Activated CD4-positive, alpha-beta memory T cell treated with anti-CD3 and anti-CD28 coated beads, Interleukin-2, amount 10 ng/mL, durations not matched to agents 7 days and 5 days (primary cell): Measurements from ENCODE around the gene KRT76. TPM values are rescaled to one million over a fixed set of nuclear protein-coding genes. Genes with fewer than 3 reads are reported as not detected.
"Not testable (repeated sequence)": the region's sequence is repeated elsewhere in the genome, so short reads cannot be mapped to it uniquely, and the experiment has no call there.

ENCODE experiments used
- CTCF ChIA-PET: fragments of 350-600 bp; sonication (Branson Sonifier 250); formaldehyde crosslinking; loops from one replicate; lab custom pipeline; 2021; ENCODE audit warnings: antibody characterized with exemption, inconsistent platforms; lab: Charles Lee
- POLR2A ChIA-PET: fragments of 350-600 bp; sonication (Branson Sonifier 250); formaldehyde crosslinking; loops from one replicate; lab custom pipeline; 2021; ENCODE audit warnings: antibody characterized with exemption; lab: Charles Lee
- DNase-seq: peaks from one replicate; pipeline ENCODE4 v3.0.0-alpha.2; 2020
- H3K27ac Mint-ChIP-seq: one replicate; pipeline ENCODE4 v1.8.0; 2021; ENCODE audit warnings: mild to moderate bottlenecking, mixed read lengths
- H3K27me3 Mint-ChIP-seq: one replicate; pipeline ENCODE4 v1.8.0; 2021; ENCODE audit warnings: mixed read lengths
- H3K36me3 Mint-ChIP-seq: one replicate; pipeline ENCODE4 v1.8.0; 2021; ENCODE audit warnings: low read depth, mixed read lengths
- H3K4me1 Mint-ChIP-seq: one replicate; pipeline ENCODE4 v1.8.0; 2021; ENCODE audit warnings: mixed read lengths
- H3K4me3 Mint-ChIP-seq: one replicate; pipeline ENCODE4 v1.8.0; 2021; ENCODE audit warnings: mild to moderate bottlenecking, mixed read lengths
- H3K9me3 Mint-ChIP-seq: one replicate; pipeline ENCODE4 v1.8.0; 2021; ENCODE audit warnings: mixed read lengths
- total RNA-seq, 2 experiments: library from RNA; stranded (reverse); gene quantifications; one replicate each; pipeline ENCODE4 v1.2.3, GENCODE V29; 2021

KRT76 gene
- total RNA-seq, 2 experiments from 2014 or later = not detected

DNA sequence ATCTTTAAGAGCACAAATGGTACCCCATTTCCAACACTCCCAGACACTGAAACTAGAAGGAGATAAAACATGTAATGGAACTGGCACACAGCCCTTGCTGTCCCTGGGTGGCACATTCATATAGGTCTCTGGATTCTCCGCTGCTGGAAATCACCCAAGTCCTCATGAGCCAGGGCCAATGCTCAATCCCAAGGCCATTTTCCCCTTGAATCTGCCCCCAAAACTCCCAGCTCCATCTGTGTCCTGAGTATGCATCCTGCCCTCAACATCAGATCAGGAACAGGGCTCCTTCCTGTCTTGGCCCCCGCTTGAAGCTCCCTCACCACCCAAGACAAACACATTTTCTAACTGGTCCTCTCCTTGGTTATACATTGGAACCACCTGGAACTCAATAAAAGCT, 24.6 kb downstream of the KRT76 start:
- peaks cover 4% of the 10 kb centered on the region for H3K4me1 Mint-ChIP-seq
- no peak for DNase-seq
- H3K9me3 Mint-ChIP-seq = no peaks in the 10 kb centered on the region
- ChIA-PET POLR2A (no interaction called here), CTCF (no interaction called here)
- H3K27me3 Mint-ChIP-seq = peaks cover 11% of the 10 kb centered on the region
- no peak overlapping the region for H3K27ac Mint-ChIP-seq
- H3K36me3 Mint-ChIP-seq = no peaks in the 10 kb centered on the region
- no peak overlapping the region for H3K4me3 Mint-ChIP-seq

DNA sequence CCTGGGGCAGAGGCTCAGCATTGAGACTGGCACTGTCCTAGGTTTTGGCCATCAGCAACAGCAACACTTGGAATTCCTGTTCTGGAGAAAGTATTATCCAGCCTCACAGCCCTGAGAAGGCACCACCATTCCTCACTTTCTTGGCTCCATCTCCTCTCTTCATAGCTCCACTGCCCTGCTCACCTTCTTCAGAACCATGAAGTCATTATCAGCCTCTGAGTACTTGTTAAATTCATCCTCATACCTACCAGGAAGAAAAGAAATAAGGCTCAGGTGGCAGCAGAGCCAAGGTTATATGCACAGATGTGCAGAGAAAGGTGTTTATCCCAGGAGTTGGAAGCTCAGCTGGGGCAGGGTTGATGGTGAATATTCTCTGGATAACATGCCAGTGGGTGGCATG, 25.4 kb downstream of the KRT76 start:
- Mint-ChIP-seq H3K27ac (no peak overlapping the region), H3K9me3 (no peaks in the 10 kb centered on the region), H3K4me1 (peaks cover 4% of the 10 kb centered on the region), H3K4me3 (no peak overlapping the region), H3K27me3 (peaks cover 11% of the 10 kb centered on the region), H3K36me3 (no peaks in the 10 kb centered on the region)
- CTCF ChIA-PET = no interaction called here
- POLR2A ChIA-PET = no interaction called here
- DNase-seq = no peak

DNA sequence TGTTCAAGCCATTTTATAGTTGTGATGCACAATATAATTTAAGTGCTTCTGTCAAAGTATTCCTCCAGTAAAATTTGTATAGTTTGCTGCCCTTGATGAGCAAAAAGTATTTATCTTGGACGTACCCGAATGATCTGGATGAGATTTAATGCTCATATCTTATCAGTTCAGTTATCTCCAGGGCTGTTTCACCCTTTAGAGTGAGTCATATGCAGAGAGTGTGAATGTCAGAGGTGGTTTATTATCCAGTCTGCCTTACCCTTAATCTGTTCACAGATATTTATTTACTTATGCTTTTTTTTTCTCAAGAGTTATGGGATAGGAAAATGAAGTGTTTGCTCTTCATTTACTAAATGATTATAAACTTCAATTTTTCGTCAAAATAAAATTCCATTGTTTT, 26.6 kb downstream of the KRT76 start:
- DNase-seq, POLR2A ChIA-PET, H3K27ac Mint-ChIP-seq, H3K36me3 Mint-ChIP-seq, H3K4me3 Mint-ChIP-seq, CTCF ChIA-PET, H3K9me3 Mint-ChIP-seq, H3K4me1 Mint-ChIP-seq: not testable (repeated sequence)
- H3K27me3 Mint-ChIP-seq = peaks cover 11% of the 10 kb centered on the region

DNA sequence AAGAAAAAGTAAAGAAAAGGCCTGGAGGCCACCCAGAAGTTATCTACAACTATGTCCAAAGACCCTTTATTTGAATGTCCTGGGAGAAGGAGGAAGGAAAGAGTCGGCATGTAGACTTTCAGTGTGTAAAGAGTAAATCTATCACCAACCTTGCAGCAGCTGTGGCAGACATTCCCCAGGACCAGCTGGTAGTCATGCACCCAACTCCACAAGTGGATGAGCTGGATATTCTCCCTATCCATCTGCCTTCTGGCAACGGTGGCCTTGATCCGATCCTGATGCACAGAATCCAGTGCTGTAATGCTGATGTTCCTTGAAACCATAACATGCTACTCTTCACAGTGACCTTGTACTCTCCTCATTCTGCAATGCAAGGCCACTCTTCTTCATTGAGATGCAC, 27.3 kb downstream of the KRT76 start:
- no peaks in the 10 kb centered on the region for H3K36me3 Mint-ChIP-seq
- DNase-seq = no peak
- no peak overlapping the region for H3K27ac Mint-ChIP-seq
- no peaks in the 10 kb centered on the region for H3K9me3 Mint-ChIP-seq
- peaks cover 11% of the 10 kb centered on the region for H3K27me3 Mint-ChIP-seq
- peaks cover 4% of the 10 kb centered on the region for H3K4me1 Mint-ChIP-seq
- ChIA-PET CTCF (no interaction called here), POLR2A (no interaction called here)
- no peak overlapping the region for H3K4me3 Mint-ChIP-seq

DNA sequence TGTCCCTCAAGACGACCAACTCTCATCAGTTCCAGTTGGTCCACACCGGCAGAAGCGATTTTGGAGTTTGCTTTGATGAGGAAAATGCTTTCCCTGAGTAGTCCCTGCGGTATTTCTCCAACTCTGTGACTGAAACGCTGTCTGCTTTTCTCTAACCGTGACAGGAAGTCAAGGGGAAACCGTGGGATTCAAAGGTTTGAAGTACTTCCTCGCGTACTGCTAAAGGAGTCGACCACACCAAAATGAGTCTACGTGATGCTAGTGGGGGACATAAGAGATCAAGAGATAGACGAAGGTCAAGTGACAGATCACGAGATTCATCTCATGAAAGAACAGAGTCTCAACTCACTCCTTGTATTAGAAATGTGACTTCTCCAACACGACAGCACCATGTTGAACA, 28.6 kb downstream of the KRT76 start:
- DNase-seq = no peak
- Mint-ChIP-seq H3K4me3 (no peak overlapping the region), H3K4me1 (peaks cover 4% of the 10 kb centered on the region), H3K27me3 (peaks cover 11% of the 10 kb centered on the region), H3K9me3 (no peaks in the 10 kb centered on the region), H3K27ac (no peak overlapping the region), H3K36me3 (no peaks in the 10 kb centered on the region)
- CTCF ChIA-PET = no interaction called here
- POLR2A ChIA-PET = no interaction called here

DNA sequence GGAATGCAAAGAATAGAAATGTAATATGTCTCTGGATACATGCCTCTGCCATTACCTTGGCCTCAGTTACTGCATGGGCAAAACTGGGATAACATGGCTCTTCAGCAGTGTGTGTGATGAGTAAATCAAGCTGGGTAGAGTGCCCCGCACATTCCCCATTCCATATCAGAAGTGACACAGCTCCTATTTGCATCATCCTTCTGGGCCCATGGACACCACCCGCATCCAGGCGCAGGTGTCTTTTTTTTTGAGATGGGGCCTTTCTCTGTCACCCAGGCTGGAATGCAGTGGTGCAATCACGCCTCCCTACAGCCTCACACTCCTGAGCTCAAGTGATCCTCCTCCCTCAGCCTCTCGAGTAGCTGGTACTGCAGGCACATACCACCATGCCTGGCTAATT, 31.6 kb downstream of the KRT76 start:
- Mint-ChIP-seq H3K27me3 (peaks cover 14% of the 10 kb centered on the region), H3K27ac (no peak overlapping the region), H3K36me3 (no peaks in the 10 kb centered on the region), H3K4me3 (no peak overlapping the region), H3K4me1 (peaks cover 2% of the 10 kb centered on the region), H3K9me3 (no peaks in the 10 kb centered on the region)
- no peak for DNase-seq
- CTCF ChIA-PET = interaction anchor here (1.3 kb wide), 1 partner anchor 125 kb away, joined by 3 read pairs; no protein-coding TSS in a partner anchor
- POLR2A ChIA-PET = no interaction called here

DNA sequence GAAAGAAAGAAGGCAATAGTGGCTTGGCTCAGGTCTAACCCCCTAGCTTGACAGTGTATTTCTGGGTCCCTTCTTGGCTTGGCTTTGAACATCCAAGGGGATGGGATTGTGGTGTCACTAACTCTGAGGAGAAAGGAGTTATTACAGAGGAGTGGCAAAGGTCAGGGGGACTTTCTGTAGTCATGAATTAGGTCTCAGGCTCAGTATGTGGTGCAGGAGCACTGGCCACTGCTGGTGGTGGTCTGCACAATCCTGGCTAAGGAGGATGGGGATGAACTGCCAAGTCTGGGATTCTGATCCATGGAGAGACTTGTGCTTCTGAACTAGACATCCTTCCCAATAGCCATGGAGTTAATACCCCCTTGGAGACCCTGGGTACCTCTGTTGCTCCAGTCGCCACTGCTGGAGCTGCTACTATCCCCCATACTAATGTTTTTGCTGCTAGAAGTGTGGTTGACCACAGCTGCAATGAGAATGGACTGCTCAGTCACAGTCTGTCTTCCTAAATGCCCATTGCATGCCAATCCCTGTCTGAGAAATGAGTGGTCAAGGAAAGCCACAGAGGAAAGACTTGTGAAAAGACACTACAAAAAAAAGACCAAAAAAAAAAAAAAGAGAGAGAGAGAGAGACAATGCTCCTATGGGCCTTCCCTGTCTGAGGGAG, 32.5 kb downstream of the KRT76 start:
- H3K27ac Mint-ChIP-seq = no peak overlapping the region
- no peak overlapping the region for H3K4me3 Mint-ChIP-seq
- ChIA-PET POLR2A (no interaction called here), CTCF (no interaction called here)
- H3K36me3 Mint-ChIP-seq = no peaks in the 10 kb centered on the region
- H3K27me3 Mint-ChIP-seq = peaks cover 10% of the 10 kb centered on the region
- no peaks in the 10 kb centered on the region for H3K4me1 Mint-ChIP-seq
- H3K9me3 Mint-ChIP-seq = no peaks in the 10 kb centered on the region
- DNase-seq = no peak

DNA sequence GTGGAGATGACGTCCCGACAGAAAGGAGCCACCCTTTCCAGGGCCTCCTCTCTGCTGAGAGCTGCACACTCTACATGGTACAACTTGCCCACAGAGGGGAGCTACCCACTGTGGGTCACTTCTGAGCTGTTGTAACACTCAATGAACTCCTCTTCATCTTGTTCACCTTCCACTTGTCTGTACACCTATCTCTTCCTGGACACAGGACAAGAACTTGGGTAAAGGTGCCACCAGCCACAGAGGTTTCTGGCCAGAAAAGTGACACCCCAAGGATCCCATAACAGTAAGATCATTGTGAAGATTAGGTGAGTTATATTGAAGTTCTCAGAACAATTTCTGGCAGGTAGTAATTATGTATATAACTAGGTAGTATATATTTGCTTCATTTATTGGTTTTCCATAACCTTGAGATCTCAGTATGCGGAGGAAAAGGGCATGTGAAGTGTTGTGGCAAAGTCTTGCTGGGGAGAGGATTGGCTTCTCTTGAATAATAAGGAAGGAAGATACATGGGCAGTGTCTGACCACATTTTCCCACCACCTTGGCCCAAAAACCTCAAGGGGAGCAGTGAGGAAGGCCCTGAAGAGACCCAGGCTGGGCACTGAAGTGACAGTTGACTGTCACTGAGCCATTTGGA, 34.2 kb downstream of the KRT76 start:
- no peak overlapping the region for H3K4me3 Mint-ChIP-seq
- H3K4me1 Mint-ChIP-seq = no peaks in the 10 kb centered on the region
- ChIA-PET POLR2A (no interaction called here), CTCF (interaction anchor here (0.6 kb wide), 1 partner anchor 163 kb away, joined by 5 read pairs; no protein-coding TSS in a partner anchor)
- H3K27ac Mint-ChIP-seq = no peak overlapping the region
- no peaks in the 10 kb centered on the region for H3K36me3 Mint-ChIP-seq
- H3K9me3 Mint-ChIP-seq = no peaks in the 10 kb centered on the region
- peaks cover 4% of the 10 kb centered on the region for H3K27me3 Mint-ChIP-seq
- no peak for DNase-seq

DNA sequence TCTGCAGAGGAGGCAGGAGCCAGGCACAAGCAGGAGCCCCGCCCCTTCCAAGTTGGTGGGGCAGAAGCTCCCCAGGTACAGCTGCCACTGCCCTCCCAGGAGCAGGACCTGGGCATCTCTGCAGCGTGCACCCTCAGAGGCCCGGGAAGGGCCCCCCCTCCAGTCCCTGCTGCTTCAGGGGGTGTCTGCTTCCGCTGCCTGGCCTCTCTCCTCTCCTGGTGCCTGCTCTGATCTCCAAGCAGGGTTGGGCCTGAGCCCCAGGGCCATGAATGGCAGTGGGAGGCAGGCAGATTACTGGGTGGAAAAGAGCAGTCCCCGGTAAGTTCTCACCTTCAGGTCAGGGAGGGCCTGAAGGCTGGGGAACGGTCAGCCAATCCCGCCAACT, 35.0 kb downstream of the KRT76 start:
- H3K4me1 Mint-ChIP-seq = no peaks in the 10 kb centered on the region
- peaks cover 4% of the 10 kb centered on the region for H3K27me3 Mint-ChIP-seq
- POLR2A ChIA-PET = no interaction called here
- DNase-seq = no peak
- no peaks in the 10 kb centered on the region for H3K36me3 Mint-ChIP-seq
- H3K27ac Mint-ChIP-seq = no peak overlapping the region
- H3K4me3 Mint-ChIP-seq = no peak overlapping the region
- CTCF ChIA-PET = interaction anchor here (0.6 kb wide), 1 partner anchor 162 kb away, joined by 5 read pairs; no protein-coding TSS in a partner anchor
- H3K9me3 Mint-ChIP-seq = no peaks in the 10 kb centered on the region

DNA sequence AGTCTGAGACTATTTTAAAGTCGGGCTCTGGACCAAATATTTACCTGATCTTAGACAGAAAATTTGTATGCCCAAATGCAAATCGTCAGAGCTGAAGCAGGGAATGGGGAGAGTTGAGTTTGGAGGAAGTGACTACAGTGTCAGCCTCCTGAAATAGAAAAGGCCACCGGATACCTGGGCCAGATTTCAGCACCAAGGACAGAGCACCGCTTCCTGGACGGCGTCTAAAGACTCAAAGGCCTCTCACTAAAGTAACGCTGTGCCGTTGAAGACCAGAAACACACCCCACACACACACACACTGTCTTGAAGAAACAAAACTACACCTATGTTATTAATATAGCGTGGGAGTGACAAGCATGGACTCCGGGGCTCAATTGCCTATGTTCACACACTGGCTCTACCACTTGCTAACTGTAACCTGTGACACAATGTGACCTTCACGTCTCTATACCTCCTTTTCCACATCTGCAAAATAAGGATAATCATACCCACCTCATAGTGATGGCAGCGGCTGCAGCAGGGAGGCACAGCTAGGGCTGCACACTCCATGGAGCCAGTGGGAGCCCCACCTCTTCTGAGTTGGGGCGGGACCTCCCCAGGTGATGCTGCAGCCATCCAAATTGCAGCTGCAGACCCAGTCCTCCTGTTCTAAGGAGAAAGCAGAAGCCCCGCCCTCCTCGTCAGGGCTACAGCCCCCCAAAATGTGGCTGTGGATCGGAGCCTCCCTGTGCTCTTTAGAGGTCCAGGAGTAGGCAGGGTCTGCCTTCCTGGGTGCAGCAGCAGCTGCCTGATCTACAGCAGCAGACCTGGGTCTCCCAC, 35.6 kb downstream of the KRT76 start:
- ChIA-PET CTCF (no interaction called here), POLR2A (no interaction called here)

DNA sequence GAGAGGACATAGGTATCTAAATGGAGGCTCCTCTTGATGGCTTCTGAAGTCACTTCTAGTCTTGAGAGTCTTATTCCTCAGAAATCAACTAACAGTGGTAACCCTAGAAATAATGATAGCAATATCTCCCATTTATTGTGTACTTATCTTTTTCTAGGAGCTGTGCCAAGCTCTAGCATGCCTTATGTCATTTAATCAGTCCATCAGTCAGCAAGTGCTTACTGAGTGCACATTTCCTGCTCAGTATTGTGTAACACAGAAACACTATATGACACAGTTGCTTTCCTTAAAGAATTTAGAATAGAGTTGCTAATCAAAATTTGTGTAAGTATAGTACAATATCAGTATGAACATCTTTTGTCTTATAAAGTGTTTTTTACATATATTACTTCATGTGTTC, 36.6 kb downstream of the KRT76 start:
- Mint-ChIP-seq H3K4me1 (no peaks in the 10 kb centered on the region), H3K4me3 (no peak overlapping the region), H3K27me3 (peaks cover 4% of the 10 kb centered on the region), H3K9me3 (no peaks in the 10 kb centered on the region), H3K36me3 (no peaks in the 10 kb centered on the region), H3K27ac (no peak overlapping the region)
- ChIA-PET POLR2A (no interaction called here), CTCF (no interaction called here)
- DNase-seq = no peak

More for the DNA sequence above, 35.6 kb downstream of the KRT76 start:
- H3K27ac Mint-ChIP-seq = no peak overlapping the region
- no peaks in the 10 kb centered on the region for H3K36me3 Mint-ChIP-seq
- H3K4me1 Mint-ChIP-seq = no peaks in the 10 kb centered on the region
- peak; percentile 71 for DNase-seq
- H3K4me3 Mint-ChIP-seq = no peak overlapping the region
- H3K9me3 Mint-ChIP-seq = no peaks in the 10 kb centered on the region
- peaks cover 4% of the 10 kb centered on the region for H3K27me3 Mint-ChIP-seq

DNA sequence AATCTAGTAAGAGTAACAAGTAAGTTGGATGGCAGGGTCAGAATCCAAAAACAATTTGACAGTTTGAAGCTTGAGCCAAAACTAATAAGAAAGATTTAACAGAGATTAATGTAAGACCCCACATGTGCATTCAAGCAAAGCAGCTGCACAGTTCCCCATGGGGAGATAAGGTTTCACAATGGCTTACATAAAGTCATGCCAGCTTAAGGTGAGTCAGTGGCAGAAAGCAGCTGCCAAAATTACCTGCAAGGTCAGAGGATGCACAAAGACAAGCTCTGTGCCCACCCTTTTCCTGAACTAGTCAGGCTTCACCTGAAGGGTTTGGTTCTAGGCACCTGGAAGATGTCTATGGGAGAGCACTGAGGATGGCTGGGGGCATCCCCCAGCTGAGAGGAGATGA, 37.2 kb downstream of the KRT76 start:
- POLR2A ChIA-PET = no interaction called here
- H3K27me3 Mint-ChIP-seq = peaks cover 4% of the 10 kb centered on the region
- no peaks in the 10 kb centered on the region for H3K36me3 Mint-ChIP-seq
- H3K4me1 Mint-ChIP-seq = no peaks in the 10 kb centered on the region
- H3K9me3 Mint-ChIP-seq = no peaks in the 10 kb centered on the region
- H3K27ac Mint-ChIP-seq = no peak overlapping the region
- H3K4me3 Mint-ChIP-seq = no peak overlapping the region
- CTCF ChIA-PET = interaction anchor here (0.6 kb wide), 1 partner anchor 131 kb away, joined by 3 read pairs; no protein-coding TSS in a partner anchor
- no peak for DNase-seq

DNA sequence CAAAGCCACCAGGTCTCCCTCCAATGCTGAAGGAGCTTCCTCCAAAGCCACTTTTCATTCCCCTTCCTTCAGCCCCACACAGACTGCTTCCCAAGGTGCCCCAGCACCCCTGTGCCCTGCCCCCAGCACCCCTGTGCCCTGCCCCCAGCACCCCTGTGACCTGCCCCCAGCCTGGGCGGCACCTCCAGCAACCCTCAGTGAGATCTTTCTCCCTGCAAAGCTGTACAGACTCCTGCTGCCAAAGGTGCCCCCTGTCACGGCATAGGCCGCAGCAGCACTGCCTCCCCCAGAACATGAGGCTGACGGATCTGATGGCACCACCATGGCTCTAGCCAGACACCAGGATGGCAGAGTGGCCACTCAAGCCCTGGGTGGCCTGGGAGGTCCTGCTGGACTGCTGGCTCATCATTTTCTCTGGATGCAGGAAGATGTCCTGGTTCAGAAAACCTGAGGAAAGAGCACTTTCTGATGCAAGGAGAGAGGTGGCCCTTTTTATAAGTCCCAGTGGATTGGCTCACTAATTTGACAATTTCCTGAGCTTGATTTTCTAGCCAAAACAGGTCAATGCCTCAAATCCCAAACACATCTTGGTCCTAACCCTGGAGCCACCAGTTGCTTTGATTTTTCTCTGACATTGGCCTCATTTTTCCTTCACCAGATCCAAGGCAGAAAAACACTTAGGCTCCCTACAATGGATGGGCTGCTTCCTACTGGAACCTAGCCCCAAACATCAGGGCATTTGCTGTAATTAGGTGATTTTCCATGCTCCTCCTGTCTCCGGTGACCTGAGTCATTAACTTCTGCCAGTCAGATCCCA, 41.1 kb downstream of the KRT76 start:
- Mint-ChIP-seq H3K4me1 (no peaks in the 10 kb centered on the region), H3K4me3 (no peak overlapping the region), H3K27me3 (no peaks in the 10 kb centered on the region), H3K36me3 (no peaks in the 10 kb centered on the region), H3K9me3 (no peaks in the 10 kb centered on the region), H3K27ac (no peak overlapping the region)
- CTCF ChIA-PET = no interaction called here
- no peak for DNase-seq
- POLR2A ChIA-PET = no interaction called here
